Glutamatergic neuron (in vitro differentiated cells): ENCODE data around the gene TSC22D1. TPM values are rescaled to one million over a fixed set of nuclear protein-coding genes. Genes with fewer than 3 reads are reported as not detected.
"Not testable (repeated sequence)": the region's sequence is repeated elsewhere in the genome, so short reads cannot be mapped to it uniquely, and the experiment has no call there.

ENCODE experiments used
- DNase-seq: peaks from one replicate; pipeline ENCODE4 v3.0.0; 2022
- H3K27ac Mint-ChIP-seq: one replicate; pipeline ENCODE4 v1.8.0; 2020; ENCODE audit warnings: mild to moderate bottlenecking, mixed read lengths, inconsistent platforms; ENCODE audit not compliant: unreplicated experiment
- H3K27me3 Mint-ChIP-seq: one replicate; pipeline ENCODE4 v1.8.0; 2020; ENCODE audit warnings: mild to moderate bottlenecking, moderate library complexity, mixed read lengths, inconsistent platforms; ENCODE audit not compliant: unreplicated experiment
- H3K36me3 Mint-ChIP-seq: one replicate; pipeline ENCODE4 v1.8.0; 2020; ENCODE audit warnings: mild to moderate bottlenecking, mixed read lengths, inconsistent platforms; ENCODE audit not compliant: unreplicated experiment
- H3K4me1 Mint-ChIP-seq: one replicate; pipeline ENCODE4 v1.8.0; 2020; ENCODE audit warnings: mild to moderate bottlenecking, low read depth, mixed read lengths, inconsistent platforms; ENCODE audit not compliant: unreplicated experiment
- H3K4me3 Mint-ChIP-seq: one replicate; pipeline ENCODE4 v1.8.0; 2020; ENCODE audit warnings: mild to moderate bottlenecking, mixed read lengths, inconsistent platforms; ENCODE audit not compliant: unreplicated experiment
- H3K9me3 Mint-ChIP-seq: one replicate; pipeline ENCODE4 v1.8.0; 2020; ENCODE audit warnings: mild to moderate bottlenecking, moderate library complexity, mixed read lengths, inconsistent platforms; ENCODE audit not compliant: unreplicated experiment
- CTCF ChIP-seq: fragments of 200-600 bp; sonication (generic); IDR thresholded peaks from one replicate; pipeline ENCODE4 v1.5.0; 2021; ENCODE audit not compliant: partially characterized antibody, unreplicated experiment
- total RNA-seq: library from RNA; stranded (reverse); fragmentation: NEBNext Ultra II Directional; extraction: Animal tissue kit (Norgen Biotek cat#: 25700); gene quantifications from one replicate; pipeline ENCODE4 v1.2.1, GENCODE V29; 2021; ENCODE audit not compliant: unreplicated experiment

The TSC22D1 gene
- total RNA-seq, 1 donor from 2014 or later, result 111 TPM

GRCh38 chr13:44537248-44537647, 38.9 kb downstream of the TSC22D1 start:
- no peak overlapping the region for H3K27ac Mint-ChIP-seq
- no peaks in the 10 kb centered on the region for H3K27me3 Mint-ChIP-seq
- H3K4me1 Mint-ChIP-seq, result no peaks in the 10 kb centered on the region
- TF ChIP-seq CTCF, result no peak
- no peaks in the 10 kb centered on the region for H3K36me3 Mint-ChIP-seq
- H3K9me3 Mint-ChIP-seq, result peaks cover 1% of the 10 kb centered on the region
- H3K4me3 Mint-ChIP-seq, result no peak overlapping the region
- no peak for DNase-seq

GRCh38 chr13:44523146-44524015, 52.7 kb downstream of the TSC22D1 start:
- no peak for TF ChIP-seq CTCF
- peaks cover 14% of the 10 kb centered on the region for H3K4me1 Mint-ChIP-seq
- H3K4me3 Mint-ChIP-seq, result no peak overlapping the region
- H3K27me3 Mint-ChIP-seq, result no peaks in the 10 kb centered on the region
- H3K36me3 Mint-ChIP-seq, result no peaks in the 10 kb centered on the region
- DNase-seq, result no peak
- H3K9me3 Mint-ChIP-seq, result no peaks in the 10 kb centered on the region
- no peak overlapping the region for H3K27ac Mint-ChIP-seq

- Mint-ChIP-seq H3K27ac (no peak overlapping the region), H3K4me1 (peaks cover 4% of the 10 kb centered on the region), H3K4me3 (no peak overlapping the region), H3K9me3 (no peaks in the 10 kb centered on the region), H3K27me3 (no peaks in the 10 kb centered on the region), H3K36me3 (no peaks in the 10 kb centered on the region)
- DNase-seq, result no peak
- TF ChIP-seq CTCF, result no peak
Observed at GRCh38 chr13:44519642-44520041, 56.5 kb downstream of the TSC22D1 start.

GRCh38 chr13:44516771-44517170, 59.4 kb downstream of the TSC22D1 start:
- H3K36me3 Mint-ChIP-seq, result no peaks in the 10 kb centered on the region
- no peaks in the 10 kb centered on the region for H3K4me1 Mint-ChIP-seq
- H3K9me3 Mint-ChIP-seq, result no peaks in the 10 kb centered on the region
- TF ChIP-seq CTCF, result no peak
- no peak overlapping the region for H3K4me3 Mint-ChIP-seq
- no peak for DNase-seq
- H3K27ac Mint-ChIP-seq, result no peak overlapping the region
- H3K27me3 Mint-ChIP-seq, result no peaks in the 10 kb centered on the region

- no peak for TF ChIP-seq CTCF
- DNase-seq, result no peak
- Mint-ChIP-seq H3K27ac (no peak overlapping the region), H3K27me3 (no peaks in the 10 kb centered on the region), H3K36me3 (no peaks in the 10 kb centered on the region), H3K4me1 (no peaks in the 10 kb centered on the region), H3K9me3 (no peaks in the 10 kb centered on the region), H3K4me3 (no peak overlapping the region)
Observed at GRCh38 chr13:44514278-44514677, 61.9 kb downstream of the TSC22D1 start.

GRCh38 chr13:44509853-44510252, 66.3 kb downstream of the TSC22D1 start:
- not testable (repeated sequence) for H3K27ac Mint-ChIP-seq, H3K4me3 Mint-ChIP-seq, DNase-seq, H3K9me3 Mint-ChIP-seq, H3K27me3 Mint-ChIP-seq, H3K36me3 Mint-ChIP-seq
- peaks cover 12% of the 10 kb centered on the region for H3K4me1 Mint-ChIP-seq
